HG02588 (cell line): Measurements from ENCODE around the gene KCNK1.

Experiments used
- ATAC-seq: cut with Tn5 transposase; IDR thresholded peaks from one replicate; pipeline ENCODE4 v1.9.1; 2021; ENCODE audit warnings: mild to moderate bottlenecking, moderate library complexity; ENCODE audit not compliant: unreplicated experiment

KCNK1 gene

DNA sequence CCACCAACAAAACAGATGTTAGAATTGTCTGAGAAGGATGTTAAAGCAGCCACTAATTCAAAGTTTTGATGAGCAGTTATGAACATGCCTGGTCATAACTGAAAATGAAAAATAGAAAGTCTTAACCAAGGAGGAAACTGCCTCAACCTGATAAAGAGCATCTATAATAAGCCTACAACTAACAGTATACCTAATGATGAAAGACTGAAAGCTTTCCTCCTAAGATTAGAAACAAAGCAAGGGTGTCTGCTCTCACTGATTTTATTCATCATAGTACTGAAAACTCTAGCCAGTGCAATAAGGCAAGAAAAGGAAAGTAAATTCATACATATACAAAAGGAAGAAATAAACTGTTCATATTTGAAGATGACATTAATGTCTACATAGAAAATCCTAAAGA lies 82.0 kb downstream of the KCNK1 start:
- ATAC-seq = no peak

DNA sequence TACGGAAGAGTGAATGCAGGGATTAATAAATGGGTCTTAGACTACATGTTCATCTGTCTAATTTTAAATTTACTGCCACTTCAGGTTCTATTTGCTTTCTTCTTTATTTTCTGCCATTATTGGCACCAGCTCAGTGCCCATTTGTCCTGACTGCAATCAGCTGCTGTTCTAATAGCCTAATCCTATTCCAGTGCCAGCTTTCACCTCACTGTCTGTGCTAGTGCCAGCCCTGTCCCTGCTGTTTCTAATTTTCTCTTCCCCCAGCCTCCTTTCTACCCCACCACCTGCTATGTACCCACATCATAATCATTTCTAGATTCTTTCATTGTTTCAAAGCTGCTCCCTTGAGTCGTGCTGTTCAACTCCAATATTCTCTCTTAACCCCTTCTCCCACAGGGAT lies 86.4 kb downstream of the KCNK1 start:
- no peak for ATAC-seq

DNA sequence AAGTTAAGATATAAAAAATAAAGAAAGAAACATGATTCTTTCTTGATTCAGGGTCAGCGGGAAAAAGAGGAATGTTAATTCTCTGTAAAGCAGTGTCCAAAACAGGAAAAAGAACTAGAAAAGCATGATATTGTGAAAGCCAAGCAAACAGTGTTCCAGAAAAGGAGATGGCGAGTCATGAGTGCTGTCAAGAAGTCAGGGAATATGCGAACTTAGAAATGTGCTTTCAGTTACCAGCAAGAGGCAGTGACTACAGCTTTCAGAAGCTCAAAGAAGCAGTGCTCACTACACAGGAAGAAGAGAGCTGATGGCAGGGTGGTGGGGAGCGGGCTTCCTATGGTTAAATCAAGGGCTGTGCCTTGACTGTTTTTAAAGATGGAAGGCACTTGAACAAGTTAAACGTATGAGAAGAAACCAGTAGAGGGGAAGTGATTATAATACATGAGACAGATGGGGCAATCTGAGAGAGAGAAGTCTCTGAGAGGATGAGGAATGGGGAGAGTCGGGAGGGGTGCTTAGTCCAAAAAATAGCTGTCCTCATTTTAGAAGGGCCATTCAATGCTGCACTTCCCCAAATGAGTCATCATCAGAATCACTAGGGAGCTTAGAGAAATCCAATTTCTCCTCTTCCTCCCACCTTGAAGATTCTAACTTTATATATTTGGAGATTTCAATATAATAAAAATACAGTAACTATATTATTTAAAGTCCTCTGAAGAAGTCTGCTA lies 90.4 kb downstream of the KCNK1 start:
- no peak for ATAC-seq

DNA sequence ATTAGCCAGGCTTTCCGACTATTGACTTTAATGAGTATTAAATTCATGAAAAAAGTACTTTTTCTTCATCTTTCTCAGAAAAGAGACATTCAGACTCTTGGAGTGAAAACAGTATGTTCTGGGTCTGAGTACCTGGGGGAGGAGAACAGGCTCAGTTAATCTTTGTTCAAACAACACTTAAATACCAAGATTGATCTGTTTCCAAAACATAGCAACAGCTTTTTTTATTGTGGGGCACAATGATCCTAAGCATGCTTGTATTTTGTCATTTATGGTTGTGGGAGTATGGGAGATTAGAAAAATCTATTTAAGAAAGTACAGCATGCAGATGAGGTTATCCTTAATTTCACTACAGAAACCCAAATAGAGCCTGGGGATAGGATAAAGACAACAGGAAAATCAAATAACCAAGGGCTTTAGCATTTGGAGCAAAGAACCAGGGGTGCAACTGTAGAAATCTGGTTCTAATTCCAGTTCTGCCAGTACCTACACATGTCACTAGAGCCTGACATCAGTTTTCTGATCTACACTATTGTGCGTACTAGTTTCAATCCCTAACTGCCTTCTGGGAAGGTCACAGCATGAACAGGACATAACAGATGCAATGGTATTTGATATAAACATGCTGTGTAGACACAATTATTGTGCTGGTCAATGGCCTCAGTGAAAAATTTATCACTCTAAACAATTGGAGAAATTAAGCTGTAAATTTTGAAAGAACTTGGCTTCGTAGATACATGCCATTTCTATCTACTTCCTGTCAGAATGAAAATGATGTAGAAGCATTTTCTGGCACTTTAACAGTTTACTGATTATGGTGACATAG lies 91.2 kb downstream of the KCNK1 start:
- no peak for ATAC-seq

DNA sequence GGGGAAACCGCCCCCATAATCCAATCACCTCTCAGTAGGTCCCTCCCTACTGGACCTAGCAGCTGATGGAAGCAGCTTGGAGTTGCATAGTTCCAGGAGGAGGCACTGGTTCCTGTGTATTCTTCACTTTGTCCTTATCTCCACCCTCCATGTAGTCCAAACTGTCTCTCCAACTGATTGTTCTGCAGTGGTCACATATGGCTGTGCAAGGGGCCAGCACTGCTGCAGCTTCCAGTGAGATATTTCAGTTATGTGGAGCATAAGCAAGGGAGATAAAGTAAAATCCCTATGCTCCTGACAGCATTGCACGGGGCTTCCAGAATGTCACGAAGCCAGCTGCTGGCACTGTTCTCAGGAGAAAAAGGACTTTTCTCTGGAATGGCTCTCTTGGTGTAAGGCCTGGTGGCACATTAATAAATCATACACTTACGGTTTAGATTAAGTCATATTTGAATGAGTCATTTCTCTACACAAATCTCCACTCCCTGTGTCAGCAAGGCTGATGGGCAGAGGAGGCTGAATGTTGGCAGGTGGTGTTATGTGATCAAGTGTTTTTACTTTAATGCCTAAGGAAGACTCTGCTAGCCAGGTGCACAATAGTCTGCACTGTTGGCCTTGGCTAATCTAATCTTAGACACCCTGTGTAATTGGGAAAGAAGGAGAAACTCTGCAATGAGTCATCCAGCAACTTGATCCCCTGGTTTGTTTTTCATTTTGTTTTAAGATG lies 93.4 kb downstream of the KCNK1 start:
- ATAC-seq = no peak

DNA sequence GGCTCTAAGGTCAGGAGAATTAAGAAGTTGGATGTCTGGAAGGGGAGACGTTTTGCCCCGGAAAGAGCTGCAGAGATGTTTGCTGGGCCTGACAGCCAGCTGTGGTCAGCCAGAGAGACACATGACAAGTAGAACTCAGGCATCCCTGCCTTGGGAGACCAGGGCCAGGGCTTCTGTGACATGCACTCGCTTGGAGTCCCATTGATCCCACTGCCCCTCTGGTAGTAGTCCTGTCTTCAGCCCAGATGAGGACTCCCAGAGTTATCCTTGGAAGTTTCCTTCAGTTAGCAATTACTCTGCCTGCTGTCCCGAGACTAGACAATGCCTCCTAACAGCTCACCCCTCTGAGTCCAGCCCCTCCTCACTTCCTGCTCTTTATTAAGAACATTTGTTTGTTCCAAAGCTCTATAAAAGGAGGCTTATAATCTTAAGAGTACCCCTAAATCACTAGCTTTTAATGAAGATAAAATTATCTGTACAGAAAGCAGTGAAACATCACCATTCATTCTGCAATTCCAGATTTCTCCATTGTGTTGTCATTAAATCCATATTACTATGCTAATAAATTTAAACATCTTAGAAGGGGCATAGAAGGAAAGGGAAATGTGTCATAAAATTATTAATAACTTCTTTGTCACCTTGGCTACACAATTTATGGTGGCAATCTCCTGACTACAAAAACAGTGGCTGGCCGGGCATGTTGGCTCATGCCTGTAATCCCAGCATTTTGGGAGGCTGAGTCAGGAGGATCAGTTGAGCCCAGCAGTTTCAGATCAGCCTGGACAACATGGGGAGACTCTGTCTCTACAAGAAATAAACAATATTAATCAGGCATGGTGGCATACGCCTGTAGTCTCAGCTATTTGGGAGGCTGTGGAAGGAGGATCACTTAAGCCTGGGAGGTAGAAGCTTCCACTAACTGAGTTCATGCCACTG lies 94.2 kb downstream of the KCNK1 start:
- ATAC-seq = no peak

DNA sequence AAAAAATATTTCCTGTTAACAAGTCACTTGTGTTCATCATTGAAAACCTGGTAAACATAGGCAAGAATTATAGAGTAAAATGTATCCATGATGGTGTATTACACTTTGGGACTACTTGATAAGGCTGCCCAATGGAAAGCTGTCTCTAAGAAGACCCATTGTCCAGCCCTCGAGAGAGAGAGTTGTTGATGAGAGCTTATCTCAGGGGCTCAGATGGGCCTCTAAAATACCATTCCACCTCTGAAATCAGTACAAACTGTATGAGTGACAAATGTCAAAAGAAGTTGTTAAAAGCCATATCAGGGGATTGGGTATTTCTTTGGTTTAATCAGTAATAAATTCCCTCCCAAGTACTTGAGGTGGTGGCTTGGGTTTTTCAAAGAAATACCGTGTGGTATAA lies 96.1 kb downstream of the KCNK1 start:
- no peak for ATAC-seq

DNA sequence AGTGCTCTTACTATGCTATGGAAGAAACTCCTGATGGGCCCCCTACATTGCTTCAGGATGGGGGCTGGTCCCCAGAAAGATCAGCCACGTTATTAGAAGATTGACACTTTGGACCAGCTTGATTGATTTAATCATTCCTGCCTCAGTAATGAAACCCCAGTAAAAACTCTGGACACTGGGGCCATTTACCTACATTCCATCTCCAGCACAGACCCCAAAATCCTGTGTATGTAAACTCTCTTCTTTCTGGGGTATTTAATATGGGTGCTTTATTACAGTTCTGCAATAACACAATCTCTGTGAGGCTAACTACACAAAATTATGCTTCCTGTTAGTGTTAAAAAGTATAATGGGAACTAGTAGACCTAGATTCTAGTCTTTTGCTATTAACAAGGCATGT lies 96.6 kb downstream of the KCNK1 start:
- ATAC-seq = no peak

DNA sequence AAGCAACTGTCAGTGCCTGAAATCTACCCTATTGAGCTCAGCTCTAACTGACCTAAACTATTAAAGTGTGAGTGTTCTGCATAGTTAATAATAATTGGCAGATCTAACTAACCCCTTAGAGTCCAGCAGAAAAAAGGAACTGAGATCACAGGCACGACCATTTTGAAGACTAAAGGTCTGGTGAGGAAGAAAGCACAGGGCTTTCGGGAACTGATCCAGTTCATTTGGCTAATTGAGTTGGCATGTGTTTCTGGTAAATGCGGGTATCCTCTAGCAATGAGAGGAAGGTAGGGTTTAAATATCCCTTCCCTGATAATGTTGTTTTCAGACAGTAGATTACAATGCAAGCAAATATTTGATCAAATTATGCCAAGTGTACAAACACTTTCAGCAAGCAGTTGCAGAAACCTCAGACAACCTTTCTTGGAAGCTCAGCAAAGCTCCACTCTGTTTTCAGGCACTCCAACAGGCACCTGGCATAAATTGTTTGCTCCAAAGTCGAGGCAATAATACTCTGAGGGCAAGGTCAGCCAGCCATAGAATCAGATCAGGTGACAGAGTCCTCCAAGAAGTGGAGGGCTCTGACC lies 100.8 kb downstream of the KCNK1 start:
- ATAC-seq = no peak

DNA sequence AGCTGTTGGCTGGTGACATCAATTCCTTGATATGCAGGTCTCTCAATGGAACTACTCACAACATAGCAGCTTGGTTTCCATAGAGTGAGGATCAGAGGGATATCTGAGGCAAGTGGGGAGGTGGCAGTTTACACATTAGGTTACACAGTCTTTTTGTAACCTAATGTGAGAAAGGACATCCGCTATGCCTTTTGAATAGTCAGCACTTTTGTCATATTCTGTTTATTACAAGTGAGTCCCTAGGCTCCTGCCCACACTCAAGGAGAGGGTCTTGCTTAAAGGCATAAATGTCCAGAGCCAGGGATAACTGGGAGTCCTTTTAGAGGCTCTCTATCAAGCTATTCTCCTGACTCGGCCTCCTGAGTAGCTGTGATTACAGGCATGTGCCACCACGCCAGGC lies 104.2 kb downstream of the KCNK1 start:
- ATAC-seq = no peak

DNA sequence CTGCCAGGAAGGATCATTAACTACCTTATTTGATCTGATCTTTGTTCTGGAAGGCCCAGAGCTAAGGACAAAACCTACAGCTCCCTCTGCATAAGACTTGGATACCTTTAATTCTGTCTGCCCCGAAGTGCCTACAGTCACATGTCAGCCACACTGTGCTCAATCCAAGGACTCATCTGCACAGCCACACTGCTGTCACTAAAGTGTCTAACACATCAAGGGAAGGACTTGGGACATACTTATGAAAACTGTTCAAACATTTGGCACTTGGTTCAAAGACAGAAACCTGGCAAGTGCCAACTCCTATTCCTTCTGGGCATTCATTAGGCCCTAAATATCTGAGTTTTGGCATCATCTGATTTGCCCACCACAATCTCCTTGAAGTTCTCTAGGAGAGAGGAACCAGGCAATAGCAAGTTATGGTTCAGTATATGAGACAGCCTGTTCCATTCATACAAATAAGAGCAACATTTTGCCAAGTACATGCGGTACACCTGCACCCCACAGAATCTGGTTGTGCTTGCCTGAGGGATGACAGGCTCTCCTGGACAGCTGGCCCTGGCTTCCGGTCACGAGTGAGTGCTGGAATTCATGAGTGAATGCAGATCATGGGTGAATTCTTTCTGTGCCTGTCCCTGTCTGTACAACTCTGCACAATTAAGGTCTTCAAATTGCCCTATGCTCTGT lies 105.9 kb downstream of the KCNK1 start:
- no peak for ATAC-seq

DNA sequence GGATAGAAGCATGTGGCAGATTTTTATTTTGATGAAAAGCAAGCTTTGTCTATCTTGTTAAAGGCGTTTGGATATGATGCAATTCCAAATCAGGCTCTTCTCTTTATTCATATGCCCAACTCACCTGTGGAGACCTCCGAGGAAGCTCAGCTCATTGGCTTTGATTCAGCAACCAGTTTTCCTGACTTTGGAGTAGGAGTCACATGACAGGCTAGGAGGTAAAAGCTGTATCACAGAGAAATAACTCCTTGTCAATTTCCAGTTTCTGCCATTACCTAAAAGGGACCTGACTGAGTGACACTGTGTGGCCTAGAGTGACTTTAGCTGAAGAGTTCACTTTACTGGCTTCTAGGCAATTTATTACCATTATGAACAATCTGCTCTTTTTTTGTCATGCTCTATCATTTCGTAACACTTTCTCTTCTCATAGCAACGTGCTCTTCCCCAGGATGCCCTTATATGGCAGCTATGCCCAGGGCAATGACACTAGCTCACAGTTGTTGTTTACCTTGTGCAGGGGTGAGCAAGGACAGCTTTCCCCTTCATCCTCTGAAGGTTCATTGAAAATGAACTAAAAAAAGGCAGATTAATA lies 107.2 kb downstream of the KCNK1 start:
- ATAC-seq = no peak
